ENCODE data around the gene EFR3B. TPM values are rescaled to one million over a fixed set of nuclear protein-coding genes. Genes with fewer than 3 reads are reported as not detected.
"Not testable (repeated sequence)": the region's sequence is repeated elsewhere in the genome, so short reads cannot be mapped to it uniquely, and the experiment has no call there.

The EFR3B gene
- polyA plus RNA-seq, 2 of the 4 experiments (the other 2 are of a cell fraction): 6.5 to 12.5 TPM

DNA sequence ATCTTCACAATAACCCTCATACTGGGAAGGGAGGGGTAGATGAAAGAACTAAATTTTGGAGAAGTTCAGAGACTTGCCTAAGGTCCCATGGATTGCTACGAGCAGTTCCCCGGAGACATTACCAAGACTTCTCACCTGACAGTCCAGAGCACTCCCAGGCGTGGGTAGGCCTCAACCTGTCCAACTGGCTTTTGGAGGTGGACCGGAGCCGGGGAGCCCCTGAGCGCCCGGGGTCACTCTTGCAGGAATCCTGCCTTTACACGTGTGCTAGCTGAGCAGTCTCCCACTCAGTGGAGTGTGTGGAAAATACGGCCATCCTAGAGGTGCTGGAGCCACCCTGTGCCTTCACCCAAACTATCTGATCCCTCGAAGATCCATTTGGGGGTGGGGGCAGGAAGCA is 118.5 kb downstream of the EFR3B start:
- CTCF ChIA-PET: interaction anchor here (0.7 kb wide), 1 partner anchor 51 kb away, joined by 3 read pairs; no protein-coding TSS in a partner anchor
- FAIRE-seq (no peak), DNase-seq (ENCODE audit: low read depth in 1 of 2, low spot score in 1 of 2) (no peak), ATAC-seq (peak in 1 of 2 experiments; percentile 6; a peak in 1 of 6 replicates)
- POLR2A ChIA-PET: no interaction called here
- no peak overlapping the region for H3K4me3 ChIP-seq
- H3K4me2 ChIP-seq: no peak overlapping the region
- H3K9me3 ChIP-seq: no peaks in the 10 kb centered on the region
- WGBS (ENCODE audit: missing lambda C conversion rate): 92% methylated on average over 10 of the region's 10 CpGs
- H3K4me1 ChIP-seq: no peaks in the 10 kb centered on the region
- H3K27ac ChIP-seq: no peak overlapping the region
- no peak for TF ChIP-seq KDM1A (IDR thresholded peaks at IDR 0.05; ENCODE audit: low read depth)
- no peak for TF ChIP-seq MYC (IDR thresholded peaks at IDR 0.05; ENCODE audit: borderline replicate concordance, low read length)
- TF ChIP-seq ZNF302 (CRISPR knock-in tag; IDR thresholded peaks at IDR 0.05): no peak
- TF ChIP-seq HOXB13 (CRISPR knock-in tag; IDR thresholded peaks at IDR 0.05; ENCODE audit: low read depth): no peak
- TF ChIP-seq MAZ (IDR thresholded peaks at IDR 0.05; ENCODE audit: borderline replicate concordance, low read depth, low read length): no peak
- no peak for TF ChIP-seq FOSL2 (IDR thresholded peaks at IDR 0.05)
- no peak for TF ChIP-seq FOSL2 (CRISPR knock-in tag; IDR thresholded peaks at IDR 0.05)
- TF ChIP-seq RCOR1 (IDR thresholded peaks at IDR 0.05; ENCODE audit: low read depth, low read length): no peak
- TF ChIP-seq HEYL (CRISPR knock-in tag; IDR thresholded peaks at IDR 0.05): no peak
- no peak for TF ChIP-seq FOSB (CRISPR knock-in tag; IDR thresholded peaks at IDR 0.05)
- TF ChIP-seq EHMT2 (IDR thresholded peaks at IDR 0.05; ENCODE audit: low read depth): no peak
- no peak for TF ChIP-seq MAX (IDR thresholded peaks at IDR 0.05)
- TF ChIP-seq NPAS2 (CRISPR knock-in tag; IDR thresholded peaks at IDR 0.05; ENCODE audit: borderline replicate concordance): no peak
- TF ChIP-seq ATOH8 (CRISPR knock-in tag; IDR thresholded peaks at IDR 0.05; ENCODE audit: low read depth): no peak

GRCh38 chr2:25161055-25161781 is 119.3 kb downstream of the EFR3B start:
- H3K4me3 ChIP-seq: no peak overlapping the region

GRCh38 chr2:25162061-25162460 is 120.2 kb downstream of the EFR3B start:
- WGBS (ENCODE audit: missing lambda C conversion rate): 71% methylated on average over 7 of the region's 7 CpGs
- CTCF ChIA-PET: interaction anchor here (1.0 to 5.1 kb wide), 5 partner anchors 10 to 187 kb away, joined by 3 to 87 read pairs (median 4); no protein-coding TSS in a partner anchor
- DNase-seq (ENCODE audit: low read depth in 1 of 2, low spot score in 1 of 2); FAIRE-seq; H3K4me1 ChIP-seq; H3K9me3 ChIP-seq; POLR2A ChIA-PET; H3K4me3 ChIP-seq; ATAC-seq; H3K4me2 ChIP-seq; H3K27ac ChIP-seq: not testable (repeated sequence)

More at GRCh38 chr2:25161055-25161781, 119.3 kb downstream of the EFR3B start:
- no peaks in the 10 kb centered on the region for H3K4me1 ChIP-seq
- TF ChIP-seq HOXB5 (CRISPR knock-in tag; IDR thresholded peaks at IDR 0.05) (no peak), POLR2A (IDR thresholded peaks at IDR 0.05; ENCODE audit: low read length) (no peak), CBX8 (IDR thresholded peaks at IDR 0.05) (no peak), RFX5 (IDR thresholded peaks at IDR 0.05) (no peak), ATOH8 (CRISPR knock-in tag; IDR thresholded peaks at IDR 0.05; ENCODE audit: low read depth) (no peak), EP300 (IDR thresholded peaks at IDR 0.05) (no peak), CHD2 (IDR thresholded peaks at IDR 0.05; ENCODE audit: low read length, partially characterized antibody) (no peak), FOSL2 (IDR thresholded peaks at IDR 0.05) (no peak), FOSL2 (CRISPR knock-in tag; IDR thresholded peaks at IDR 0.05) (no peak), NFE2L2 (conservative IDR thresholded peaks at IDR 0.05; ENCODE audit: low read length) (no peak), GATA3 (IDR thresholded peaks at IDR 0.05; ENCODE audit: borderline replicate concordance) (no peak), HEYL (CRISPR knock-in tag; IDR thresholded peaks at IDR 0.05) (no peak), JUNB (IDR thresholded peaks at IDR 0.05) (no peak)
- TF ChIP-seq, protein P1, sequence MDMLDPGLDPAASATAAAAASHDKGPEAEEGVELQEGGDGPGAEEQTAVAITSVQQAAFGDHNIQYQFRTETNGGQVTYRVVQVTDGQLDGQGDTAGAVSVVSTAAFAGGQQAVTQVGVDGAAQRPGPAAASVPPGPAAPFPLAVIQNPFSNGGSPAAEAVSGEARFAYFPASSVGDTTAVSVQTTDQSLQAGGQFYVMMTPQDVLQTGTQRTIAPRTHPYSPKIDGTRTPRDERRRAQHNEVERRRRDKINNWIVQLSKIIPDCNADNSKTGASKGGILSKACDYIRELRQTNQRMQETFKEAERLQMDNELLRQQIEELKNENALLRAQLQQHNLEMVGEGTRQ (IDR thresholded peaks at IDR 0.05): no peak
- no peaks in the 10 kb centered on the region for H3K9me3 ChIP-seq
- no peak for ATAC-seq
- FAIRE-seq: no peak
- H3K27ac ChIP-seq: no peak overlapping the region
- CTCF ChIA-PET: interaction anchor here (2.0 kb wide), 1 partner anchor 186 kb away, joined by 5 read pairs; no protein-coding TSS in a partner anchor
- 95% methylated on average over 68 of the region's 69 CpGs for WGBS (ENCODE audit: missing lambda C conversion rate)
- POLR2A ChIA-PET: no interaction called here
- H3K4me2 ChIP-seq: no peak overlapping the region
- no peak for DNase-seq (ENCODE audit: low read depth in 1 of 2, low spot score in 1 of 2)
